HG02798 (cell line): Measurements from ENCODE around the gene HSPA4.

ENCODE experiments used
- ATAC-seq: cut with Tn5 transposase; IDR thresholded peaks from one replicate; pipeline ENCODE4 v1.9.1; 2021; ENCODE audit warnings: mild to moderate bottlenecking; ENCODE audit not compliant: unreplicated experiment, poor library complexity

Gene HSPA4

DNA sequence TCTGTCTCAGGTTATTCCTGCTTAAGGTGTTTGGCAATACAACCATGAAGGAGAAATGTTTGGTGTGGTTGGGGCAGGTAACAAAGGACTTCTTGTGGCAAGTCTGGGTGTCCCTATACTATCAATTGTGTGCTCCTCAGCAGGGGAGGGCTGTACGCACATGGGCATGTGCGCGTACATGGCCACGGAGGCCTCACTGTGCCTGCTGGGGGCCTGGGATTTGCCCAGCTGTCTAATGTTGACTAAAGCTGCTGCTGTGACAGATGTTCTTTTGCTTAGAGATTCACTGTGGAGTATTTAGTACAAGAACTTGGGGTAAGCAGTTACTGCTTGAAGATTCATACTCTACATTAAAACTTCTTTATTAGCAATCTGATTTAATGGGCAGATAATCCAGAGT is 97.5 kb downstream of the HSPA4 start:
- ATAC-seq: no peak

GRCh38 chr5:133150909-133151544 is 99.2 kb downstream of the HSPA4 start:
- no peak for ATAC-seq

- no peak for ATAC-seq
These were observed 102.7 kb downstream of the HSPA4 start for GRCh38 chr5:133154274-133155075.

- no peak for ATAC-seq
These were observed 103.6 kb downstream of the HSPA4 start for GRCh38 chr5:133155326-133155969.
